ENCODE measurements around the gene ARID1B.
A peak's percentile ranks its signal among the peaks of the same experiment; 100 is the strongest.

DNA sequence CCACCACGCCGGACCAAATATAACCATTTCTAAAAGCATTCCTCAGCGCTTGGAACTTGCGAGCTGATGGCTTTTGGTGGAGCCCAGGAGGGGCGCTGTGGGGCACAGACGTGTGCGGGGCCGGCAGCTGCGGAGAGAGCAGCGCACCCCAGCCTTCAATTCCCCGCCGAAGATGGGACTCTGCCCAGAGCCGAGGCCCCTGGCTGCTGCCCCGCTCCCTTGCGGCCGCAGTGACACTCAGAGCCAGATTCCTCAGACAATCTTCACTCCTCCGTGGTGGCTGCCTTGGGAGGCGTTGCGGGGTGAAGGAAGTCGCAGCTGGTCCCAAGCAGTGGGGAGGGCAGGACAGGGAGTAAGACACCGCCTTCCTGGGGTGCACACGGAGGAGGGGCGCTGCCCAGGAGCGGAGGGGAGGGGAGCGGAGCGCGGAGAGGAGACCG is 458.4 kb downstream of the ARID1B start:
- TF ChIP-seq CTCF (IDR thresholded peaks at IDR 0.05) (peak in 5 of 6 experiments; percentile 38 to 64 (median 44)), POLR2A (IDR thresholded peaks at IDR 0.05) (no peak)
